HEK293T (cell line): ENCODE results near the gene CCDC175.

ENCODE experiments used
- CTBP1 ChIP-seq: fragments of 450-650 bp; IDR thresholded peaks from 2 replicates; pipeline ENCODE4 v1.6.1; 2016; ENCODE audit warnings: borderline replicate concordance
- ELF4 ChIP-seq: fragments of 450-650 bp; IDR thresholded peaks from 2 replicates; pipeline ENCODE4 v1.6.1; 2017; ENCODE audit warnings: antibody characterized with exemption
- FOXA1 ChIP-seq: fragments of 450-650 bp; IDR thresholded peaks from 2 replicates; pipeline ENCODE4 v1.6.1; 2016; ENCODE audit warnings: mild to moderate bottlenecking
- FOXK2 ChIP-seq: fragments of 450-650 bp; IDR thresholded peaks from 2 replicates; pipeline ENCODE4 v1.6.1; 2016; ENCODE audit warnings: mild to moderate bottlenecking
- FOXM1 ChIP-seq: fragments of 450-650 bp; IDR thresholded peaks from 2 replicates; pipeline ENCODE4 v1.6.1; 2017; ENCODE audit warnings: mild to moderate bottlenecking, borderline replicate concordance
- L3MBTL2 ChIP-seq: fragments of 450-650 bp; conservative IDR thresholded peaks from 2 replicates; pipeline ENCODE4 v1.6.1; 2016; ENCODE audit warnings: mild to moderate bottlenecking
- LEF1 ChIP-seq: fragments of 450-650 bp; IDR thresholded peaks from 2 replicates; pipeline ENCODE4 v1.6.1; 2017; ENCODE audit warnings: mild to moderate bottlenecking, borderline replicate concordance
- PKNOX1 ChIP-seq: fragments of 450-650 bp; IDR thresholded peaks from 2 replicates; pipeline ENCODE4 v1.6.1; 2016
- SP1 ChIP-seq: fragments of 450-650 bp; IDR thresholded peaks from 2 replicates; pipeline ENCODE4 v1.6.1; 2017
- SUZ12 ChIP-seq: fragments of 450-650 bp; IDR thresholded peaks from 2 replicates; pipeline ENCODE4 v1.6.1; 2016; ENCODE audit warnings: mild to moderate bottlenecking
- TARDBP ChIP-seq: fragments of 450-650 bp; IDR thresholded peaks from 2 replicates; pipeline ENCODE4 v1.6.1; 2016

DNA sequence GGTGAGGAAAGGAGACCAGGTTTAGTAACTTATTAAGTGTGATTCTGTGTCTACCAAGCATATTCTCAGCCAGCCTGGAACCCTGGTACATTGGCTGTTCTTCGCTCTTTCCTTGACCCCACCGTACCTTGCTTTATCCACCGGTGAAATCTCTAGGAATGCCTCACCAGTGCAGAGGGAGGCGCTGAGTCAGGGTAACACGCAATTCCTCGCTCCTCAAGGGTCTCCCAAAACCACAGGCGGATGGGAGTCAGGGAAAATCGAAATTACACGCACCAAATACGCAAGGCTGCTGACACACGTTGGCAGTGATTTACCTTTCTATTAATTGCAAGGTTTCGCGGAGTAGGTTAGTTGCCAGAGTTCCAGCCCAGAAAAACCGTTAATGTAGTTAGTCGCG lies 93.2 kb downstream of the CCDC175 start:
- no peak for TF ChIP-seq PKNOX1
- no peak for TF ChIP-seq FOXA1
- no peak for TF ChIP-seq FOXK2
- no peak for TF ChIP-seq CTBP1
- TF ChIP-seq SP1 = no peak
- TF ChIP-seq TARDBP = no peak
- no peak for TF ChIP-seq FOXM1
- TF ChIP-seq ELF4 = no peak
- TF ChIP-seq L3MBTL2 = no peak
- no peak for TF ChIP-seq SUZ12
- no peak for TF ChIP-seq LEF1
